Measurements from ENCODE around the gene PRAC2.

The PRAC2 gene

DNA sequence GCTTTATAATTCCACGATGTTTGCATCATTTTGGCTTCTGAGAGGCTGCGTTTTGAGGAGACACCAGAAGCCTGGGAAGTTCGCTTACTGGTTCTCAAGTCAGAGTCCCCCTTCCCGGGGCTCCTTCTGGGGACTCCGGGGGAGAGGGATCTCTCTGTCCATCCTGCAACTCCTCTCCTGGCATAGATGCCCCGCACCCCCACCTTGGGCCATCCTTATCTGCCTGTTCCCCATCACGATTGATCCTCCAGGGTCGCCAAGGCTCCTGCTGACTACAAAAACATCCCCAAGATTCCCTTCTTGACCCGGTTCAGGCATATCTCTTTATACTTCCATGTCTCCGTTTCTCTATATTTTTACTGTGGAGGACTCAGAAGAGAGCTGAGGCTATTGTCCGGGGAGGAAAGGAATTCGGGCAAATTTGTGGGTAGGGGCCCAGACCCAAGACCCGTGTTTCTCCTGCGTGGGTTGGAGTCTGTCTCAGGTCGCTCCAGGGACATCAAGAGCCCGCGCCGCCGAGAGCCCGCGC lies 24.0 kb downstream of the PRAC2 start:
- no peak for ATAC-seq
- TF ChIP-seq TOX (CRISPR knock-in tag; IDR thresholded peaks at IDR 0.05; ENCODE audit: borderline replicate concordance) (no peak), TCF4 (CRISPR knock-in tag; IDR thresholded peaks at IDR 0.05; ENCODE audit: borderline replicate concordance) (no peak), ZNF8 (CRISPR knock-in tag; IDR thresholded peaks at IDR 0.05) (no peak), ZFP3 (CRISPR knock-in tag; IDR thresholded peaks at IDR 0.05) (no peak), ZNF70 (CRISPR knock-in tag; IDR thresholded peaks at IDR 0.05) (no peak), ARNTL (CRISPR knock-in tag; IDR thresholded peaks at IDR 0.05; ENCODE audit: borderline replicate concordance, low read depth) (no peak), OSR1 (CRISPR knock-in tag; IDR thresholded peaks at IDR 0.05) (no peak), ESRRG (CRISPR knock-in tag; IDR thresholded peaks at IDR 0.05) (no peak), SNAI2 (CRISPR knock-in tag; IDR thresholded peaks at IDR 0.05) (no peak), PPARA (CRISPR knock-in tag; IDR thresholded peaks at IDR 0.05; ENCODE audit: borderline replicate concordance) (no peak), ZNF565 (CRISPR knock-in tag; conservative IDR thresholded peaks at IDR 0.05; ENCODE audit: low read depth) (no peak), BACH2 (CRISPR knock-in tag; IDR thresholded peaks at IDR 0.05; ENCODE audit: borderline replicate concordance) (no peak), RARB (CRISPR knock-in tag; IDR thresholded peaks at IDR 0.05) (no peak), ZFP30 (CRISPR knock-in tag; IDR thresholded peaks at IDR 0.05) (no peak), ZC3H10 (CRISPR knock-in tag; IDR thresholded peaks at IDR 0.05) (no peak), GLIS3 (CRISPR knock-in tag; IDR thresholded peaks at IDR 0.05) (no peak)
- TF ChIP-seq, protein P1, sequence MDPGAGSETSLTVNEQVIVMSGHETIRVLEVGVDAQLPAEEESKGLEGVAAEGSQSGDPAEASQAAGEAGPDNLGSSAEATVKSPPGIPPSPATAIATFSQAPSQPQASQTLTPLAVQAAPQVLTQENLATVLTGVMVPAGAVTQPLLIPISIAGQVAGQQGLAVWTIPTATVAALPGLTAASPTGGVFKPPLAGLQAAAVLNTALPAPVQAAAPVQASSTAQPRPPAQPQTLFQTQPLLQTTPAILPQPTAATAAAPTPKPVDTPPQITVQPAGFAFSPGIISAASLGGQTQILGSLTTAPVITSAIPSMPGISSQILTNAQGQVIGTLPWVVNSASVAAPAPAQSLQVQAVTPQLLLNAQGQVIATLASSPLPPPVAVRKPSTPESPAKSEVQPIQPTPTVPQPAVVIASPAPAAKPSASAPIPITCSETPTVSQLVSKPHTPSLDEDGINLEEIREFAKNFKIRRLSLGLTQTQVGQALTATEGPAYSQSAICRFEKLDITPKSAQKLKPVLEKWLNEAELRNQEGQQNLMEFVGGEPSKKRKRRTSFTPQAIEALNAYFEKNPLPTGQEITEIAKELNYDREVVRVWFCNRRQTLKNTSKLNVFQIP (CRISPR knock-in tag; IDR thresholded peaks at IDR 0.05; ENCODE audit: borderline replicate concordance, low read depth): no peak
- TF ChIP-seq, protein P2, sequence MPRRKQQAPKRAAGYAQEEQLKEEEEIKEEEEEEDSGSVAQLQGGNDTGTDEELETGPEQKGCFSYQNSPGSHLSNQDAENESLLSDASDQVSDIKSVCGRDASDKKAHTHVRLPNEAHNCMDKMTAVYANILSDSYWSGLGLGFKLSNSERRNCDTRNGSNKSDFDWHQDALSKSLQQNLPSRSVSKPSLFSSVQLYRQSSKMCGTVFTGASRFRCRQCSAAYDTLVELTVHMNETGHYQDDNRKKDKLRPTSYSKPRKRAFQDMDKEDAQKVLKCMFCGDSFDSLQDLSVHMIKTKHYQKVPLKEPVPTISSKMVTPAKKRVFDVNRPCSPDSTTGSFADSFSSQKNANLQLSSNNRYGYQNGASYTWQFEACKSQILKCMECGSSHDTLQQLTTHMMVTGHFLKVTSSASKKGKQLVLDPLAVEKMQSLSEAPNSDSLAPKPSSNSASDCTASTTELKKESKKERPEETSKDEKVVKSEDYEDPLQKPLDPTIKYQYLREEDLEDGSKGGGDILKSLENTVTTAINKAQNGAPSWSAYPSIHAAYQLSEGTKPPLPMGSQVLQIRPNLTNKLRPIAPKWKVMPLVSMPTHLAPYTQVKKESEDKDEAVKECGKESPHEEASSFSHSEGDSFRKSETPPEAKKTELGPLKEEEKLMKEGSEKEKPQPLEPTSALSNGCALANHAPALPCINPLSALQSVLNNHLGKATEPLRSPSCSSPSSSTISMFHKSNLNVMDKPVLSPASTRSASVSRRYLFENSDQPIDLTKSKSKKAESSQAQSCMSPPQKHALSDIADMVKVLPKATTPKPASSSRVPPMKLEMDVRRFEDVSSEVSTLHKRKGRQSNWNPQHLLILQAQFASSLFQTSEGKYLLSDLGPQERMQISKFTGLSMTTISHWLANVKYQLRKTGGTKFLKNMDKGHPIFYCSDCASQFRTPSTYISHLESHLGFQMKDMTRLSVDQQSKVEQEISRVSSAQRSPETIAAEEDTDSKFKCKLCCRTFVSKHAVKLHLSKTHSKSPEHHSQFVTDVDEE (CRISPR knock-in tag; IDR thresholded peaks at IDR 0.05): no peak
- TF ChIP-seq, protein P3, sequence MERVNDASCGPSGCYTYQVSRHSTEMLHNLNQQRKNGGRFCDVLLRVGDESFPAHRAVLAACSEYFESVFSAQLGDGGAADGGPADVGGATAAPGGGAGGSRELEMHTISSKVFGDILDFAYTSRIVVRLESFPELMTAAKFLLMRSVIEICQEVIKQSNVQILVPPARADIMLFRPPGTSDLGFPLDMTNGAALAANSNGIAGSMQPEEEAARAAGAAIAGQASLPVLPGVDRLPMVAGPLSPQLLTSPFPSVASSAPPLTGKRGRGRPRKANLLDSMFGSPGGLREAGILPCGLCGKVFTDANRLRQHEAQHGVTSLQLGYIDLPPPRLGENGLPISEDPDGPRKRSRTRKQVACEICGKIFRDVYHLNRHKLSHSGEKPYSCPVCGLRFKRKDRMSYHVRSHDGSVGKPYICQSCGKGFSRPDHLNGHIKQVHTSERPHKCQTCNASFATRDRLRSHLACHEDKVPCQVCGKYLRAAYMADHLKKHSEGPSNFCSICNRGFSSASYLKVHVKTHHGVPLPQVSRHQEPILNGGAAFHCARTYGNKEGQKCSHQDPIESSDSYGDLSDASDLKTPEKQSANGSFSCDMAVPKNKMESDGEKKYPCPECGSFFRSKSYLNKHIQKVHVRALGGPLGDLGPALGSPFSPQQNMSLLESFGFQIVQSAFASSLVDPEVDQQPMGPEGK (CRISPR knock-in tag; IDR thresholded peaks at IDR 0.05; ENCODE audit: borderline replicate concordance): no peak
- TF ChIP-seq, protein P4, sequence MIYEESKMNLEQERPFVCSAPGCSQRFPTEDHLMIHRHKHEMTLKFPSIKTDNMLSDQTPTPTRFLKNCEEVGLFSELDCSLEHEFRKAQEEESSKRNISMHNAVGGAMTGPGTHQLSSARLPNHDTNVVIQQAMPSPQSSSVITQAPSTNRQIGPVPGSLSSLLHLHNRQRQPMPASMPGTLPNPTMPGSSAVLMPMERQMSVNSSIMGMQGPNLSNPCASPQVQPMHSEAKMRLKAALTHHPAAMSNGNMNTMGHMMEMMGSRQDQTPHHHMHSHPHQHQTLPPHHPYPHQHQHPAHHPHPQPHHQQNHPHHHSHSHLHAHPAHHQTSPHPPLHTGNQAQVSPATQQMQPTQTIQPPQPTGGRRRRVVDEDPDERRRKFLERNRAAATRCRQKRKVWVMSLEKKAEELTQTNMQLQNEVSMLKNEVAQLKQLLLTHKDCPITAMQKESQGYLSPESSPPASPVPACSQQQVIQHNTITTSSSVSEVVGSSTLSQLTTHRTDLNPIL (CRISPR knock-in tag; IDR thresholded peaks at IDR 0.05; ENCODE audit: low read depth): no peak

DNA sequence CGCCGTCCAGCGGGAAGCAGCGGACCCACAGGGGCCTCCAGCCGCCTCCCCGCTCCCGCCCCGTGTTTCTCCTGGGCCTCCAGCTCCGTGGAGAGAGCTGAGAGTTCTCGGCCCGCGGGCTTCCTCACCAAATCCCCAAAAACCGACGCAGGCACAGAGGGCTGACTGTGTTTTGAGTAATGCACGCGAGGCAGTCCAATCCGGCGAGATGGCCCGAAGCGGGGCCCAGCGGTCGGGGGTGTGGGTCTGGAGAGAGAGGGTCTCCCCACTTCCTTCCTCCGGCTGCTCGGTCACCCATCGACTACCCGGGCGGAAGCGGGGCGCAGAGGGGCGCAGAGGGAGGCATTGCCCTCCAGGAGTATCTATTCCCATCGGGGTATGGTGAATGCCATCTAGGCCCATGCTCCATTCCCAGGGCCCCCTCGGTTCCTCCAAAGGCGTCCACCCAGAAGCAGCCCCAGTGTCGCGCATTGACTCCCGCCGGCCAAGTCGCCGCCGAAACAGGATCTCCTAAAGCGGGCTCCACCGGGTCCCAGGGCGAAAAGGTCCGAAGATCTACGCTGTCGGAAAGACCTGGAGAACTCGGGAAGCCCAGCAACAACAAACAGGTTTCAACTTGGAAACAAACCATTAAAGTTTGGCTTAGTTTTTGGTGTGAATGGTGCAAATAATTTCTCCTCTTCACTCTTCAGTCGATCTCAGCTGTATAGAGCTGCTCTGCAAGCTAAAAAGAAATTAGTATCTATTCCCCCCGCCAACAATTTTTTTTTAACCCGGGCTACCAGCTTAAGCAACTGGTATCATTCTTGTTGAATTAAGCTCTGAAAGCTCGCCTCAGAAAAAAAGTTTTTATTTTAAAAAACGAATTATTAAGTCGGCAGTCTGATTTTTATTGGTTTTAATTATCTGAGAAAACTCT lies 24.7 kb downstream of the PRAC2 start:
- TF ChIP-seq ZNF8 (CRISPR knock-in tag; IDR thresholded peaks at IDR 0.05) (no peak), RARB (CRISPR knock-in tag; IDR thresholded peaks at IDR 0.05) (no peak), ESRRG (CRISPR knock-in tag; IDR thresholded peaks at IDR 0.05) (no peak), BACH2 (CRISPR knock-in tag; IDR thresholded peaks at IDR 0.05; ENCODE audit: borderline replicate concordance) (no peak), SNAI2 (CRISPR knock-in tag; IDR thresholded peaks at IDR 0.05) (no peak)
- TF ChIP-seq, protein P4 (CRISPR knock-in tag; IDR thresholded peaks at IDR 0.05; ENCODE audit: low read depth): no peak

More for the DNA sequence above, 24.7 kb downstream of the PRAC2 start:
- no peak for ATAC-seq
